H1 (cell line): ENCODE results near the gene ZDHHC8. TPM values are rescaled to one million over a fixed set of nuclear protein-coding genes. Genes with fewer than 3 reads are reported as not detected.

Source experiments
- CBX8 ChIP-seq: fragments of 300-800, 300-1000 bp; sonication (generic); IDR thresholded peaks from 2 replicates; pipeline ENCODE4 v1.7.1; 2016; ENCODE audit warnings: low read depth, low read length, borderline replicate concordance
- FOSL1 ChIP-seq: IDR thresholded peaks from 2 replicates; pipeline ENCODE4 v1.6.1; 2011; ENCODE audit warnings: mild to moderate bottlenecking, low read depth, low read length, moderate library complexity; ENCODE audit not compliant: insufficient read depth
- RNF2 ChIP-seq: fragments of 200-900, 300-1000 bp; sonication (generic); IDR thresholded peaks from 2 replicates; pipeline ENCODE4 v1.7.1; 2016; ENCODE audit warnings: borderline replicate concordance, low read depth, mild to moderate bottlenecking, antibody characterized with exemption, low read length; ENCODE audit not compliant: poor library complexity, severe bottlenecking; ENCODE audit errors: missing control alignments
- SP4 ChIP-seq: IDR thresholded peaks from 2 replicates; pipeline ENCODE4 v1.6.1; 2012; ENCODE audit warnings: low read length, inconsistent platforms
- polyA plus RNA-seq, 7 experiments: library from polyadenylated mRNA; depleted of rRNA in 3 of 7; stranded (reverse) in 5 of 7; unstranded in 2 of 7; fragments of >200 nt in 5 of 7; fragments of 200-250 nt in 2 of 7; gene quantifications; 1 replicate in 5 of 7; 2 replicates in 1 of 7; 4 replicates in 1 of 7; pipeline versions ENCODE4 v1.2.1 to v1.2.3, GENCODE V29; 2011 to 2013; ENCODE audit warnings: missing spikeins in 2 of 7, mixed read lengths in 2 of 7
- total RNA-seq: library from RNA; stranded (reverse); fragmentation: NEBNext Ultra II Directional; extraction: Animal tissue kit (Norgen Biotek cat#: 25700); gene quantifications from 2 replicates; pipeline ENCODE4 v1.2.1, GENCODE V29; 2021

The ZDHHC8 gene
- total and polyA plus RNA-seq, 2 of the 8 experiments (the other 6 are each of a cell fraction or from before 2014, with no cell fraction given): 18.6 to 65.6 TPM

DNA sequence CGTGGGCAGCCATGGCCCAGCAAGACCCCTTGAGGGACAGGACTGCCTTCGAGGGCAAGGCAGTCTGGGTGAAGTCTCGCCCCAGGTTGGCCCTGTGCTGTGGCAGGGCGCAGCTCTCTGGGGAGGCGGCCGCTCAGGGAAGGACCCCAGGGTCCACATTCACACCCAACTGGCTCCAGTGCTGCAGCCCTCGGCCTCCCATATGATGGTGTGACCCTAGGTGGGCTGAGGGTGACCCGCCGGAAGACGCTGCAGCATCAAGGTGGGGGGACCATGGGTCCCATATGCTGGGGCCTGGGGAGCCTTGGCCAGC is 47.3 kb downstream of the ZDHHC8 start (continued):
- TF ChIP-seq RNF2 (no peak), CBX8 (no peak), FOSL1 (no peak), SP4 (no peak)
